ENCODE measurements around the gene B3GNT2.

GRCh38 chr2:62181843-62182242 lies 14.1 kb upstream of the B3GNT2 start:
- TF ChIP-seq CSDC2 (CRISPR knock-in tag; IDR thresholded peaks at IDR 0.05) (no peak), ZNF8 (CRISPR knock-in tag; IDR thresholded peaks at IDR 0.05) (no peak), ZNF70 (CRISPR knock-in tag; IDR thresholded peaks at IDR 0.05) (no peak), CREB5 (CRISPR knock-in tag; IDR thresholded peaks at IDR 0.05; ENCODE audit: low read depth) (no peak), ZNF565 (CRISPR knock-in tag; conservative IDR thresholded peaks at IDR 0.05; ENCODE audit: low read depth) (no peak), PATZ1 (CRISPR knock-in tag; IDR thresholded peaks at IDR 0.05; ENCODE audit: borderline replicate concordance) (no peak), ISL1 (CRISPR knock-in tag; IDR thresholded peaks at IDR 0.05) (no peak), ARNTL (CRISPR knock-in tag; IDR thresholded peaks at IDR 0.05; ENCODE audit: borderline replicate concordance, low read depth) (no peak), SNAI2 (CRISPR knock-in tag; IDR thresholded peaks at IDR 0.05) (no peak), GLIS3 (CRISPR knock-in tag; IDR thresholded peaks at IDR 0.05) (no peak), CSRNP3 (CRISPR knock-in tag; IDR thresholded peaks at IDR 0.05) (no peak), BACH2 (CRISPR knock-in tag; IDR thresholded peaks at IDR 0.05; ENCODE audit: borderline replicate concordance) (no peak)

Data from SK-N-SH treated with all-trans-retinoic acid at 6 μM for 48 hours (cell line).